ENCODE data around the gene HMGCR.
"Not testable (repeated sequence)": the region's sequence is repeated elsewhere in the genome, so short reads cannot be mapped to it uniquely, and the experiment has no call there.

- TF ChIP-seq EP300 (IDR thresholded peaks at IDR 0.05); POLR2A (IDR thresholded peaks at IDR 0.05; ENCODE audit: low read depth): not testable (repeated sequence)
- TF ChIP-seq, protein P1, sequence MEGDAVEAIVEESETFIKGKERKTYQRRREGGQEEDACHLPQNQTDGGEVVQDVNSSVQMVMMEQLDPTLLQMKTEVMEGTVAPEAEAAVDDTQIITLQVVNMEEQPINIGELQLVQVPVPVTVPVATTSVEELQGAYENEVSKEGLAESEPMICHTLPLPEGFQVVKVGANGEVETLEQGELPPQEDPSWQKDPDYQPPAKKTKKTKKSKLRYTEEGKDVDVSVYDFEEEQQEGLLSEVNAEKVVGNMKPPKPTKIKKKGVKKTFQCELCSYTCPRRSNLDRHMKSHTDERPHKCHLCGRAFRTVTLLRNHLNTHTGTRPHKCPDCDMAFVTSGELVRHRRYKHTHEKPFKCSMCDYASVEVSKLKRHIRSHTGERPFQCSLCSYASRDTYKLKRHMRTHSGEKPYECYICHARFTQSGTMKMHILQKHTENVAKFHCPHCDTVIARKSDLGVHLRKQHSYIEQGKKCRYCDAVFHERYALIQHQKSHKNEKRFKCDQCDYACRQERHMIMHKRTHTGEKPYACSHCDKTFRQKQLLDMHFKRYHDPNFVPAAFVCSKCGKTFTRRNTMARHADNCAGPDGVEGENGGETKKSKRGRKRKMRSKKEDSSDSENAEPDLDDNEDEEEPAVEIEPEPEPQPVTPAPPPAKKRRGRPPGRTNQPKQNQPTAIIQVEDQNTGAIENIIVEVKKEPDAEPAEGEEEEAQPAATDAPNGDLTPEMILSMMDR (IDR thresholded peaks at IDR 0.05) = not testable (repeated sequence)
Measured at GRCh38 chr5:75334413-75334812, 2.6 kb upstream of the HMGCR start.

All from esophagus muscularis mucosa (tissue), 4 donors.